NCI-H774 (cell line): Measurements from ENCODE around the gene PCBP2.
A peak's percentile ranks its signal among the peaks of the same experiment; 100 is the strongest.

Source experiments
- DNase-seq: peaks from one replicate; lab custom pipeline; 2025; lab: John Stamatoyannopoulos, UW

The PCBP2 gene

GRCh38 chr12:53493610-53494391, 41.9 kb downstream of the PCBP2 start:
- no peak for DNase-seq

DNA sequence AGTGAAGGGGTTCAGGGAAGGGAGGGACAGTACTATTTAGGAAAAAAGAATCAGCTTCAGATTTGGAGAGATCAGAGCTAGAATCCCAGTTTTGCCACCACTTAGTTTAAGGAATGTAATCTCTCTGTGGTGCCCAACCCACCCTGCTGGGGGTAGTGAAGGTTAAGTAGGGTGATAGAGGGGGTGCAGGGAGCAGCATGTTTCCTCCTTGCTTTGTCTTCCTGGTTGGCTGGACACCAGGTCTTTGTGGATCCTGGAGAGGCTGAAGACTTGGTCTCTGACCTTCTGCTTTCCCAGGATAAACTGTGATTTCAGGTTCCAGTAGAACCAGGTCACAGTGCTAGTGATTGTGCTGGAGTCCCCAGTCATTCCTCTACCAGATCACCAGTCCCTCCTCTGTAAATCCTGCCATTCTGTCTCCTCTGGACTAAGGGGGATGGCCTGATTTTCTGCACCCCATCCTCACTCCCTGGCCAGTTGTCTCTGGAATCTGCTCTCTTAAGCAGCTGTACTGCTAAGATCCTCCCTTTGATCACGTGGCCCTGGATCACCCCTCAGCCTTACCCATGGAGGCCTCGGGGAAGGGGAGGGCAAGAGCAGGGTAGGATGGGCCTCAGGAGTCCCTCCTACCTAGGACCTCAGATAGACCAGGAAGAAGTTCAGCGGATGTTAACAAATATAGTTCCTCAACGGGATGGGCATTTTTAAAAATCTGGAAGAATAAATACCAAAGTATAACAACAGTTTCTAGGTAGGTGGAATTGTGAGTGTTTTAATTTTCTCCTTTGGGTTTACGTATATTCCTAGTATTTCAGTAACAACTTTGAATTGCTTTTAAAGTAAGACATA, 44.2 kb downstream of the PCBP2 start:
- peak; percentile 15 for DNase-seq

DNA sequence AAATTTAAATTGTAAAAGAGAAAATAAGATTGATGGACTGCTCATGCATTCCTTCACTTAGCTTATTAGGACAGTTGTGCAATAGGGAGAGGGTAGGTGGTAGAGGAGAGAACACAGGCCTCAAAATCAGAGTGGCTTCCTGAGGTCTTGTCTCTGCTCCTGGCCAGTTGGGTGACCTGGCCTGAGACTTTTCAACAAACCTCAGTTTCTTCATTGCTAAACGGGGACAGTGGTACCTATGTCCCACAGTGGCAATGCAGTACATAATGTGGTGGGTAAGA, 44.8 kb downstream of the PCBP2 start:
- no peak for DNase-seq

GRCh38 chr12:53497461-53497860, 45.6 kb downstream of the PCBP2 start:
- no peak for DNase-seq

- no peak for DNase-seq
Measured at GRCh38 chr12:53498235-53498630, 46.3 kb downstream of the PCBP2 start.

DNA sequence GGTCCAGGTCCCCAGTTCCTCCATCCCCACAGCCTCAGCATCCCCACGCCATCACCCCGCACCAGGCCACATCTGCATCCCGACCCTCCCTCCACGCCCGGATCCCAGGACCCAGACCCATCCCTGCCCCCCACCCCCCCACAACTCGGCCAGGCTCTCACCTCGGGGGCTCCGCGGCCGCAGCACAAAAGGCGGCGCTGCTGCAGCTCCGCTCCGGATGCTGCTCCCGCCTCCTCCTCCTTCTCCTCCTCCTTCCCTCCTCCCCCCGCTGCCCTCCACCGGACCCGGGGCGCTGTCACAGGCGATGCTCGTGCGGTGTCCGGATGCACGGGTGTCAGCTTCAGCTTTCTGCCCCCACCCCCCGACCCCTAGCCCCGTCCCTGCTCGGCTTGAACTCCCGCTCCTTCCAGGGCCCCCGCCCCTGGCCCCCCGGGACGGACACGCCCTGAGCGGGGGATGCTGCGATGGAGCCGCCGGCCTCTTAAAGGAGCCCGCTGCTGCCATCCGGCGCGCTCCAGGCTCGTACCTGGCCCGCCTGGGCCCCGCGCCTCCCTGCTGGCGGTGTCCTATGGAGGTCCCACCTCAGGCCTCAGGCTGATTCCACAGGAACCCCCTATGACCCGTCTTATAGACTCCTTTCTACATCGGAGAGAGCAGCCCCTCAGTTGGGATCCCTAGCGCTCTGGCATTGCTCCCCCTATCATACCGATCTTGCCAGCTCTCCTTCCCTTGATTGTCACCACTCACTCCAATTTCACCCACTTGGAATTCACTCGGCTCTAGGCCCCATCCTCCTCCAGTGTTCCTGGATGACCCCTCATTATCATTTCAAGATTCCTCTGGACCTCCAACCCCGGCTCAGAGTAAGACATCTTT, 47.6 kb downstream of the PCBP2 start, which contains the start of gene MAP3K12:
Gene MAP3K12, minus strand, starts transcription at position 193 of the 876 bp plus-strand sequence. CDS start 12,067 bp downstream, outside the sequence.
- peak; percentile 29 for DNase-seq

GRCh38 chr12:53500142-53500775, 48.4 kb downstream of the PCBP2 start:
- no peak for DNase-seq

DNA sequence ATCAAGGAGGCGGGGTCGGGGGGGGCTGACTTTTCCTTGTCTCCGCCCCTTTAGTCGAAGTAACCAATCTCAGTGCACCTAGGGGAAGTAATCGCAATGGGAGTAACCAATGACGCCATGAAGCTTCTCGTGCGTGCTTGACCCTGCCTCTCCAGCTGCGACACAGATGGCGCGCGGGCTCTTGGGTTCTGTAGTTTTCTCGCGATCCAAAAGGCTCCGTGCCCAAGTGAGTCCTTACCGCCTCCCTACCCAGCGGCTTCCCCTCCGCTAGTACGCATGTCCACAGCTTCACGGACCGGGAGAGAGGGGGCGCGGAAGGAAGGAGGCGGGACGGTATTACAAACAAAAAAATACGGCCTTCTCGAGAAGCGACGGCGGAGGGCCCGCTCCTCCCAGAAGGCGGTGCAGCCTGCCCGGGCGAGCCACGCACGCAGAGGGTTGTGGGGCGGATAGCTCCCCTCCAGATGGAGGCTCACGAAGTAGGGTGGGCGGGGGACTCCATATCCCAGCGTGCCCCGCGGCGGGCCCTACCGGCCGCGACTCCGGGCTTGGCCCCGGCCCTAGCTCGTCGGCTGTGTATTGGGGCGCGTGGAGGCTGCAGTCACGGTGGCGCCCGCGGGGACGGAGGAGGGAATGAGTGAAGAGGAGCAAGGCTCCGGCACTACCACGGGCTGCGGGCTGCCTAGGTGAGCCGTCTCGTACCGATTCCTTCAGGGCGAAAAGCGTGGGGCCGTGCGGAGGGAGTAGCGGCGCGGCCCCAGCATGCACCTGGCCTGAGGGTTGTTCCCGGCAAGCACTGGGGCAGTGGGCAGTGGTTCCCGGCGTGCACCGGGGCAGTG, 49.1 kb downstream of the PCBP2 start, which contains the start of gene TARBP2:
Gene TARBP2, plus strand, starts transcription at position 508 of the 839 bp plus-strand sequence. Its CDS starts 126 bp downstream, at position 634.
- DNase-seq = peak; percentile 99

DNA sequence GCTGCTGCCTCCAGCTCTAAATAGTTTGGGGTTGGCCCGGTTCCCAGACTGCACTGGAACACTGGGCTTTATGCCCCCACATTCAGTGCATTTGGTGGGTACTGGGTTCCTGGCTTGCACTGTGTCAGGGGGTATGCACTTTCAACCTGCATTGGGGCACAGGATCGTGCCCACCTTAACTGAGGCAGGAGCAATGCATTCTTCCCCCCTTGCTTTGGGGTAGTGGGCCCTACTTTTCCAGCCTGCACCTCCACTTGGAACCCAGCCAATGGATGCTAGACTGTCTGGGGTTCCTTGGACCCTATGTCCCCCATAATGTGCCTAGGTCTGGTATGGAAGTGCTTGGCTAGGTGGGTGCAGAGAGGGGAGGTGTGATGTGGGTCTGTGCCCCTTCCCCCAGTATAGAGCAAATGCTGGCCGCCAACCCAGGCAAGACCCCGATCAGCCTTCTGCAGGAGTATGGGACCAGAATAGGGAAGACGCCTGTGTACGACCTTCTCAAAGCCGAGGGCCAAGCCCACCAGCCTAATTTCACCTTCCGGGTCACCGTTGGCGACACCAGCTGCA, 49.8 kb downstream of the PCBP2 start:
- DNase-seq = no peak

DNA sequence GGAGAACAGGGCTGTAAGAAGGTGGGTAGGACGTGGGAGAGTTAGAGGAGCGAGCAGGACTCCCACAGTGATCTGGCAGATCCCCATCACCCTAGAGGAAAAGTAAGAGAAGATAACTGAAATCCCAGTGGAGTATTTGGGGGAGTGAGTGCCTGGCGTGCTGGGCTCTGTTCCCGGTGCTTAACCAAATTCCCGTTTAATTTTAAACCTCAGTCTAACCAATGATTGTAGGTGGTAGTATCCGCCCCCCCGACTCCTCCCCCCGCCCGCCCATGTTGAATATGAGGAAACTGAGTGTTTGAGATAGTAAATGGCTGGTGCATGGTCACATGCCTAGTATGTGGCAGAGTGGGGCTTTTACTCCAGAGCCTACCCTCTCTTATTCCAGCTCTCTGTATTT, 50.4 kb downstream of the PCBP2 start:
- DNase-seq = no peak

DNA sequence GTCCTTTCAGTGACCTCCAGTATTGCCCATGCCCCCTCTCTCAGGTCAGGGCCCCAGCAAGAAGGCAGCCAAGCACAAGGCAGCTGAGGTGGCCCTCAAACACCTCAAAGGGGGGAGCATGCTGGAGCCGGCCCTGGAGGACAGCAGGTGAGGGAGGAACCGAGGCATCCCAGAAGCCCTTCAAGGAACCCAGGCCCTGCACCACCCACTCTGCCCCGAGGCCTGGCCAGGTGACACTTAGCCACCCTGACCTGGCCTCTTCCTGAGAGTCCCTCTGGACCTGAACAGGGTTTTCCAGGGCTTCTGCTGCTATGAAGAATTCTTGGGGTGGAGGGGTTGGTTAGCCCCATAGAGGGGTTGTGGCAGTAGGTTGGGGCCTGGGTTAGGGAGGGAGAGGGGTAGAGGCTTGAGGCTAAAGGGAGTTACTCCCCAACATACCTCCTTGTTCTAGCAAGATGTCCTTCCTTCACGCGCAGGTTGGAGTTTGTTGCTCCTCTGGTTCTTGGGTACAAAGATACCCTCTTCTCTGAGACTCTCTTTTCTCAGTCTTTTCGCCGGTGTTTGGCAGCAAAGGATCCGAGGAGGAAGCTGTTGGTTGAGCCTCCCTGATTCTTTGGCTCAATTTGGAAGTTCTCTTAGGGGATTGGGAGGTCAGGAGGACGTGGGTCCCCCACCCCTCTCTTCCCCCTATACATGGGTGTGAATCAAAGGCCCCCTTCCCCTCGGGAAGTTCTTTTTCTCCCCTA, 51.3 kb downstream of the PCBP2 start:
- DNase-seq = no peak

DNA sequence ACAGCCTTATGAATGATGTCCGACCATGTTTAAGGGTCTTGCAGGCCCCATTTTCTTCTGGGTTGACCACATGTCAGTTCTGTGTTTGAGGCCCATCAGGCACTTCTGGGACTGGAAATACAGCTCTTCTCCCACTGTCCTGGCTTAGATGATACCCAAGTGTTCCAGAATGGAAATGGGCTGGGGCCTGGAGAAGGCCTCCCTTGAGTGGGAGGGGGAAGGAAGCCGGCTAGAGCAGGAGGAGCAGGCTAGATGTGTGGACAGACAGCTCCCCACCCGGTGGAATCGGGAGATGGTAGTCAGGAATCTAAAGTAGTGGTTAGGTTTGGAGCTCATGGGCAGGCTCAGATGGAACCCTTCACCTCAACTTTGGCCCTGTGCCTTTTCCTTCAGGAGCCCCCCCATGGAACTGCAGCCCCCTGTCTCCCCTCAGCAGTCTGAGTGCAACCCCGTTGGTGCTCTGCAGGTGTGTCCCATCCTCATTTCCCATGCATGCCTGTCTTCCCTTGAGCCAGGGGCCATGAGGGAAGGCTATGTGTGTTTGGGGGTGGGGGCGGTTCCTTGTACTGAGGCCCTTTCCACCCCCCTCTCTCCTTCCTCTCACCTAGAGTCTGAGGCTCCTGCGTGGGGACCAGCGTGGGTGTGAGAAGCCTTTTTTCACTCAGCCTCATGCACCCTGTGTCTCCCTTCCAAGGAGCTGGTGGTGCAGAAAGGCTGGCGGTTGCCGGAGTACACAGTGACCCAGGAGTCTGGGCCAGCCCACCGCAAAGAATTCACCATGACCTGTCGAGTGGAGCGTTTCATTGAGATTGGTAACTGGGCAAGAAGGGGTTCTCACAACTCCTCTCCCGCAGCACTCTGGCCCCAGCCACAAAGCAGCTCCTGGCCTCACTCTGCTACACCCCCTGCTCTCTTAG, 52.4 kb downstream of the PCBP2 start:
- DNase-seq = no peak

DNA sequence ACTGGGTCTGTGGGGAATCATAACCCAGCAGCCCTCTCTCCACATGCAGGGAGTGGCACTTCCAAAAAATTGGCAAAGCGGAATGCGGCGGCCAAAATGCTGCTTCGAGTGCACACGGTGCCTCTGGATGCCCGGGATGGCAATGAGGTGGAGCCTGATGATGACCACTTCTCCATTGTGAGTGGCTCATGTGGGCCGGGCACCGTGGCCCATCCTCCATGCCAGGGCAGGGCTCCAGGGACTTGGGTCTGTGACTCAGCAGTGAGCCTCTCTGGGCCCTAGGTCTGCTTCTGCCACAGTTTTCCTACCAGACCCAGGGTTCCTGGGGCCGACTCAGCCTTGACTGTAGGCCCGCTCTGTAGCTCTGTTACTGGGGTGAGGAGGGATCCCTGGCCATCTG, 53.2 kb downstream of the PCBP2 start:
- DNase-seq = no peak

GRCh38 chr12:53505555-53506449, 53.9 kb downstream of the PCBP2 start:
- DNase-seq = no peak

DNA sequence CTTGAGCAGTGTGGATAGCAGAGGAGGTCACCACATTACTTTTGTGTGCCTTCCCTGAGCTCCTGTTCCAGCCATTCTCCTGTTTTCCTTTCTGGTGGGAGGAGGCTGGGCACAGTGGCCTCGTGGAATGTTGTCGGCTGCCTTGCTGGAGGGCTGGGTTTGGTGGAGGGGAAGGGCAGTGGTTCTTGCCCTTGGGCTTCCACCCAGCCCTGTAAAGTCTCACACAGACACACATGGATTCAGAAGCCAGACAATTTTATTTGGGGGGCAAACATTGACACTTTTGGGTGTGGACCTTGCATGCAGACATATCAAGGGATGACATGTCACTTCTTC, 54.5 kb downstream of the PCBP2 start:
- no peak for DNase-seq

DNA sequence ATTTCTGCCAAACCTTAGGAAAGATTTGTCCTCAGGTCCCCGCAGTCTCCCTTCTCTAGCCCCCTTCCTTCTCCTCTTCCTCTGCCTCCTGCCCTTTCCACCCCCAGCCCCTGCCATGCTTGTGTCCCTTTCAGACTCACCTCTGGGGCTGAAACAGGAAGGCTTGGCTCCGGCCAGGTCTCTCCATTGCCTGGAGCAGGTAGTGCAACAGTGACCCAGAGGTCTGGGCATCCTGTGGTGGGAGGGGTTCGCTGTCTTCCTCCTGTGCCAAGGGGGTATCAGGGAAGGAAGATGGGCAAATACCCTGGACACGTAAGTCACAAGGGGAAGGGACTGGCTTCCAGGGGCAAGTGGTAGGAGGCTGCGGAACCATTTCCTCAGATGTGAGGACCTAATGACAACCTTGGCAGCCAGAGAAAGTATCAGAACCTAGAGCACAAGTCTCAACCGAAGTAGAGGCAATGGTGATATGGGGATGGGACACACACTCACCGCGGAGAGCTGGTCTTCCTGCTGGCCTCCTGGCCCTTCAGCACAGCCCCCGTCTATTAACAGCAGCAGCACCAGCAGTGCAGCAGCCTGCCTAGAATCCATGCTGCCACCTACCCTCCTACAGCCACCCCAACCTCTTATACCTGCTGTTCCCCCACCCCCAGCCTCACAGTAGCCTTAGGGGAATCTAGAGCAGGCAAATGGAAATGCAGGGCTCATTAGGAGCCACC, 55.1 kb downstream of the PCBP2 start, which contains the start of gene NPFF:
Gene NPFF, minus strand, starts transcription at position 604 of the 722 bp plus-strand sequence. Its CDS starts 10 bp downstream, at position 594.
- no peak for DNase-seq

- DNase-seq = no peak
Measured at GRCh38 chr12:53507603-53507885, 55.6 kb downstream of the PCBP2 start.
